NB4 (cell line): ENCODE results near the gene MAN1A1.

Experiments used
- DNase-seq: peaks from one replicate; pipeline ENCODE4 v3.0.0; 2010; ENCODE audit warnings: low read depth
- H3K4me3 ChIP-seq: one replicate; pipeline ENCODE4 v1.5.1; 2011; ENCODE audit warnings: mild to moderate bottlenecking, low read depth, low read length, moderate library complexity
- MYC ChIP-seq: IDR thresholded peaks from 2 replicates; pipeline ENCODE4 v1.6.1; 2011; ENCODE audit warnings: low read depth, low read length
- POLR2A ChIP-seq: IDR thresholded peaks from 2 replicates; pipeline ENCODE4 v1.6.1; 2011; ENCODE audit warnings: mild to moderate bottlenecking; ENCODE audit not compliant: insufficient read length; ENCODE audit errors: extremely low read depth
- TF ChIP-seq, protein P1 (sequence below): IDR thresholded peaks from one replicate; pipeline ENCODE4 v1.5.1; 2012; ENCODE audit warnings: low read depth, low read length
- TF ChIP-seq, protein P2 (sequence below): IDR thresholded peaks from 2 replicates; pipeline ENCODE4 v1.6.1; 2011; ENCODE audit warnings: low read depth, low read length

MAN1A1 gene

DNA sequence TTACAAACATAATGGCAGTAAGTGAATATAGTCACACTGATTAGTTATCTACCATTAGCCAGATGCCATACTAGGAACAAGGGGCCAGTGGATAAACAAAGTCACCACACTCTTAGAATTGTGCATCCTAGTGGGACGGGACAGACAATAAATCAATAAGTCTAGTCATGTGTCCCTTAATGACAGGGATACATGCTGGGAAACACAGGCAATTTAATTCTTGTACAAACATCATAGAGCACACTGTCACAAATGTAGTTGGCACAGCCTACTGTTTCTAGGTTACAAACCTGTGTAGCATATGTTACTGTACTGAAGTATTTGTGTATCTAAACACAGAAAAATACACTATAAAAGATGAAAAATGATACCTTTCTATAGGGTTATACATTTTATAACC lies 148.1 kb downstream of the MAN1A1 start:
- TF ChIP-seq POLR2A (no peak), MYC (no peak)
- TF ChIP-seq, protein P1, sequence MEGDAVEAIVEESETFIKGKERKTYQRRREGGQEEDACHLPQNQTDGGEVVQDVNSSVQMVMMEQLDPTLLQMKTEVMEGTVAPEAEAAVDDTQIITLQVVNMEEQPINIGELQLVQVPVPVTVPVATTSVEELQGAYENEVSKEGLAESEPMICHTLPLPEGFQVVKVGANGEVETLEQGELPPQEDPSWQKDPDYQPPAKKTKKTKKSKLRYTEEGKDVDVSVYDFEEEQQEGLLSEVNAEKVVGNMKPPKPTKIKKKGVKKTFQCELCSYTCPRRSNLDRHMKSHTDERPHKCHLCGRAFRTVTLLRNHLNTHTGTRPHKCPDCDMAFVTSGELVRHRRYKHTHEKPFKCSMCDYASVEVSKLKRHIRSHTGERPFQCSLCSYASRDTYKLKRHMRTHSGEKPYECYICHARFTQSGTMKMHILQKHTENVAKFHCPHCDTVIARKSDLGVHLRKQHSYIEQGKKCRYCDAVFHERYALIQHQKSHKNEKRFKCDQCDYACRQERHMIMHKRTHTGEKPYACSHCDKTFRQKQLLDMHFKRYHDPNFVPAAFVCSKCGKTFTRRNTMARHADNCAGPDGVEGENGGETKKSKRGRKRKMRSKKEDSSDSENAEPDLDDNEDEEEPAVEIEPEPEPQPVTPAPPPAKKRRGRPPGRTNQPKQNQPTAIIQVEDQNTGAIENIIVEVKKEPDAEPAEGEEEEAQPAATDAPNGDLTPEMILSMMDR, result no peak
- TF ChIP-seq, protein P2, sequence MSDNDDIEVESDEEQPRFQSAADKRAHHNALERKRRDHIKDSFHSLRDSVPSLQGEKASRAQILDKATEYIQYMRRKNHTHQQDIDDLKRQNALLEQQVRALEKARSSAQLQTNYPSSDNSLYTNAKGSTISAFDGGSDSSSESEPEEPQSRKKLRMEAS, result no peak
- no peak overlapping the region for H3K4me3 ChIP-seq
- no peak for DNase-seq

DNA sequence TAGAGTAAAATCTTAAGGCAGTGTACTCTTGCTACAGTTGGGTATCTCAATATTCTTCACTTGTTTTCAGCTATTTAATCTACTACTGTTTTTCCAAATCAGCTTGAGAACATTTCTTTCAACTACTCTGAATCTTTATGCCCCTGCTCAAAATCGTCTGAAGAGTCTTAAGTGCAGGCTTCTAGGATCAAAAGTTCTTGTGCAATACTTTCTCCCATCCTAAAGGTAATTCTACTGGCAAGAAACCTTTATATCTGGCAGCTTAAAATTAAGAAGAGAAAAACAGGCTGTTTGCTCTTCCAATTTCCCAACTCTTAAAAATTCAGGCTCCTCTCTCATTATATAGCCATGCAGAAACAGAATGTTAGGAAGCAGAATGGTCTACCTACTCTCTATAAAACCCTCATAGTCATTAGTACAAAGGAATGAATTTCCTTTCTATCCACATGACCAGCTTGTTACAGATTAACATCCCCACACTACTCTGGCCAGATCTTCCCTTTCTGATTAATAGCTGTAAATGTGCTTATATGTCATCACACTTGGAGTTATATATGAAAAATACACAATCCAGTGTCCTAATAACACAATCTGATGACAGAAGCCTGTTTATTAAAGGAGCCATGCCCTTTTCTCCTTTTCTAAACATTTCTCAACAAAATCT lies 148.9 kb downstream of the MAN1A1 start:
- TF ChIP-seq POLR2A, result no peak
- TF ChIP-seq, protein P2, result no peak
- TF ChIP-seq, protein P1, result no peak
- no peak for TF ChIP-seq MYC
- no peak for DNase-seq

DNA sequence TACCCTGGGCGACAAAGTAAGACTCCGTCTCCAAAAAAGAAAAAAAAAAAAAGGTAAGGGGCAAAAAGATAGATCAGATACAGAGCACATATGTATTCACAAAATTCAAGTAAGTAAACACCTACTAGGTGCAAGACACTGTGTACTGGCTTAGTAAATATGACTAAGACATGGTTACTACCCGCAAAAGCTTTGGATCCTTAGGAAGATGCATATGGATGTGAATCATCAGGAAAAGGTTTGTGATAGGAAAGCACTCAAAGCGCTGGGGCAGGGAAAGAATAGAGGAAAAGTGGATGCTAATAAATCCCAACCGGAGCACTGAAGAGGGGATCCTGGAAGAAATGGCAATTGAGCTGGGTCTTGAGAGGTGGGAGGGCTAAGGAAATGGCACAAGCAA lies 152.3 kb downstream of the MAN1A1 start:
- no peak for DNase-seq
- no peak overlapping the region for H3K4me3 ChIP-seq
- TF ChIP-seq MYC (no peak), POLR2A (no peak)
- TF ChIP-seq, protein P2, result no peak
- TF ChIP-seq, protein P1, result no peak

More for the DNA sequence above, 148.9 kb downstream of the MAN1A1 start:
- H3K4me3 ChIP-seq, result no peak overlapping the region

DNA sequence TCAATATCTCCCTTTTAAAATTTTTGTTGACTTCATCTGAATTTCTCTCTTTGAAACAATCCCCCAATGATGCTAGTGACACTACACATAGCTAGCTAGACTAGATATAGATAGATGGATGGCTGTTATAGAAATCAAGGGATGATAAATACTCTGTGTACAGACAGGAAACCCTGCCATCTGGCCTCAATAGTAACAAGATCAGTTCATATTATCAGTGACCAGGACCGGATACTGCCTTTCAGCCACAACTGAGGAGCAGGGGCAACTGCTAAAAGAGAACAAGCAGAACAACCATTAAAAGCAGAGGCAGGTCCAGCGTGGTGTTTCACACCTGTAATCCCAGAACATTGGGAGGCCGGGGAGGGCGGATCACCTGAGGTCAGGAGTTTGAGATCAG lies 152.8 kb downstream of the MAN1A1 start:
- no peak overlapping the region for H3K4me3 ChIP-seq
- TF ChIP-seq, protein P1, result no peak
- TF ChIP-seq, protein P2, result no peak
- no peak for DNase-seq

DNA sequence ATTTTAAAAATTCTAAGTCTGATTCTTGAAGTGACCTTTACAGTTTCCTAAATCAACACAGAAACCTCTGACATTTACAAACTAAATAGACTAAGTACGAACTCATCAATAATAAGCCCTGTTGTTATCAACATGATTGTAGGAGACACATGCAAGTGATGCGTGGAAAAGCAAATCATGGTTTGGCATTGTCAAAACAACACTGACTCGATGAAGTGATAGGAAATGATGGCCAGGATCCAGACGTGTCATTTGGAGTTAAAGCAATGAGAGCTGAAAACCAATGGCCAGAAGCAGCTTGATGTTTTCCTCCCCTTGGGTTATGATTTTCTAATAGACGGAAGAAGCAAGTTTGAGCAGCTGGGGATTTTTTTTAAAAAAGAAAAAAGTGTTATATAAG lies 153.7 kb downstream of the MAN1A1 start:
- H3K4me3 ChIP-seq, result no peak overlapping the region
- TF ChIP-seq, protein P1, result no peak
- TF ChIP-seq MYC, result no peak
- TF ChIP-seq, protein P2, result no peak
- no peak for TF ChIP-seq POLR2A
- no peak for DNase-seq

DNA sequence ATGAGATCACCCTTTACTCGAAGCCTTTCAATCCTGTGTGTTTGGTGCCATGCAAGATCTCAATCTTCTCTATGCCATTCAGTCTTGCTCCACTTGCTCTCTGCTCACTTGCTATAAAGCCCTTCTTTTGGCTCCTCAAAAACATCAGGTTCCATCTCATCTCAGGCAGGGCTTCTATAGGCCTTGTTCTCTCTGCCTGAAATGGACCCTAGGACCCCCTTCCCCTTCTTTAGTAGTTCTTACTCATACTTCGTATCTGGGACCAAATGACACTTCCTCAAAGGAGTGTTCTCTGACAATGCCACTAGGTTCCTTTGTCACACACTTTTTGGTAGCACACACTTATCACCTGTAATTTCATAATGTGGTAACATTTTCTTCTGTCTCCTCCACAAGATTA lies 154.4 kb downstream of the MAN1A1 start:
- TF ChIP-seq MYC (no peak), POLR2A (no peak)
- TF ChIP-seq, protein P1, result no peak
- TF ChIP-seq, protein P2, result no peak
- DNase-seq, result no peak
- H3K4me3 ChIP-seq, result no peak overlapping the region
